ENCODE data around the gene PLCB1.
"Not testable (repeated sequence)": the region's sequence is repeated elsewhere in the genome, so short reads cannot be mapped to it uniquely, and the experiment has no call there.

The PLCB1 gene

GRCh38 chr20:8447262-8448120 is 315.4 kb downstream of the PLCB1 start:
- DNase-seq (ENCODE audit: low read depth), result no peak

- DNase-seq (ENCODE audit: low read depth), result no peak
Observed at GRCh38 chr20:8449123-8449522, 317.1 kb downstream of the PLCB1 start.

- no peak for DNase-seq (ENCODE audit: low read depth)
Observed at GRCh38 chr20:8454137-8454712, 322.2 kb downstream of the PLCB1 start.

- DNase-seq (ENCODE audit: low read depth), result no peak
Observed at GRCh38 chr20:8456765-8457164, 324.7 kb downstream of the PLCB1 start.

- DNase-seq (ENCODE audit: low read depth), result no peak
Observed at GRCh38 chr20:8457978-8458377, 325.9 kb downstream of the PLCB1 start.

GRCh38 chr20:8461186-8461585 is 329.1 kb downstream of the PLCB1 start:
- no peak for DNase-seq (ENCODE audit: low read depth)

GRCh38 chr20:8464368-8464767 is 332.3 kb downstream of the PLCB1 start:
- no peak for DNase-seq (ENCODE audit: low read depth)

- DNase-seq (ENCODE audit: low read depth), result not testable (repeated sequence)
Observed at GRCh38 chr20:8466781-8467180, 334.7 kb downstream of the PLCB1 start.

GRCh38 chr20:8470156-8470555 is 338.1 kb downstream of the PLCB1 start:
- DNase-seq (ENCODE audit: low read depth), result no peak

- no peak for DNase-seq (ENCODE audit: low read depth)
Observed at GRCh38 chr20:8471465-8471864, 339.4 kb downstream of the PLCB1 start.

- DNase-seq (ENCODE audit: low read depth), result no peak
Observed at GRCh38 chr20:8473459-8473858, 341.4 kb downstream of the PLCB1 start.

- no peak for DNase-seq (ENCODE audit: low read depth)
Observed at GRCh38 chr20:8474027-8474668, 342.1 kb downstream of the PLCB1 start.

GRCh38 chr20:8476021-8476420 is 344.0 kb downstream of the PLCB1 start:
- no peak for DNase-seq (ENCODE audit: low read depth)

- DNase-seq (ENCODE audit: low read depth), result no peak
Observed at GRCh38 chr20:8480597-8480996, 348.5 kb downstream of the PLCB1 start.

- DNase-seq (ENCODE audit: low read depth), result no peak
Observed at GRCh38 chr20:8487696-8488095, 355.6 kb downstream of the PLCB1 start.

GRCh38 chr20:8489094-8489883 is 357.2 kb downstream of the PLCB1 start:
- DNase-seq (ENCODE audit: low read depth), result no peak

GRCh38 chr20:8490076-8490830 is 358.2 kb downstream of the PLCB1 start:
- DNase-seq (ENCODE audit: low read depth), result no peak

GRCh38 chr20:8492173-8492572 is 360.1 kb downstream of the PLCB1 start:
- no peak for DNase-seq (ENCODE audit: low read depth)

- DNase-seq (ENCODE audit: low read depth), result no peak
Observed at GRCh38 chr20:8498571-8498970, 366.5 kb downstream of the PLCB1 start.

GRCh38 chr20:8504030-8504429 is 372.0 kb downstream of the PLCB1 start:
- no peak for DNase-seq (ENCODE audit: low read depth)

- DNase-seq (ENCODE audit: low read depth), result no peak
Observed at GRCh38 chr20:8505476-8506200, 373.6 kb downstream of the PLCB1 start.

Measured in stimulated activated CD8-positive, alpha-beta memory T cell treated with anti-CD3 and anti-CD28 coated beads, Interleukin-15, amount 100 ng/mL, for 24 hours (primary cell).